BLaER1 (cell line): ENCODE measurements around the gene TMEM72.

Experiments
- H3K27ac ChIP-seq: shearing (Covaris generic); formaldehyde crosslinking; 2 replicates; pipeline ENCODE4 v1.8.1; 2022
- H3K27me3 ChIP-seq: shearing (Covaris generic); formaldehyde crosslinking; 2 replicates; pipeline ENCODE4 v1.8.1; 2022
- H3K36me3 ChIP-seq: shearing (Covaris generic); formaldehyde crosslinking; 2 replicates; pipeline ENCODE4 v1.8.1; 2022
- H3K4me1 ChIP-seq: shearing (Covaris generic); formaldehyde crosslinking; 2 replicates; pipeline ENCODE4 v1.8.1; 2022
- H3K4me2 ChIP-seq: shearing (Covaris generic); formaldehyde crosslinking; 2 replicates; pipeline ENCODE4 v1.8.1; 2022
- H3K4me3 ChIP-seq: shearing (Covaris generic); formaldehyde crosslinking; 2 replicates; pipeline ENCODE4 v1.8.1; 2022
- H3K9ac ChIP-seq: shearing (Covaris generic); formaldehyde crosslinking; 2 replicates; pipeline ENCODE4 v1.8.1; 2022
- H3K9me3 ChIP-seq: shearing (Covaris generic); formaldehyde crosslinking; 2 replicates; pipeline ENCODE4 v1.8.1; 2022
- H4K20me1 ChIP-seq: shearing (Covaris generic); formaldehyde crosslinking; 2 replicates; pipeline ENCODE4 v1.8.1; 2022
- Cebpa-rat ChIP-seq: shearing (Covaris generic); IDR thresholded peaks from 2 replicates; pipeline ENCODE4 v1.8.1; 2022

TMEM72 gene

GRCh38 chr10:44974628-44975430 is 63.7 kb downstream of the TMEM72 start:
- H3K9ac ChIP-seq = peak overlapping the region; percentile 75
- no peak for TF ChIP-seq Cebpa-rat
- peak overlapping the region; percentile 62 for H3K4me3 ChIP-seq
- H3K9me3 ChIP-seq = no peaks in the 10 kb centered on the region
- H3K27me3 ChIP-seq = no peaks in the 10 kb centered on the region
- peaks cover 81% of the 10 kb centered on the region for H3K4me1 ChIP-seq
- H4K20me1 ChIP-seq = peaks cover 23% of the 10 kb centered on the region
- H3K36me3 ChIP-seq = peaks cover 40% of the 10 kb centered on the region
- peak overlapping the region; percentile 98 for H3K4me2 ChIP-seq
- H3K27ac ChIP-seq = peak overlapping the region; percentile 82

GRCh38 chr10:44975431-44976331 is 64.5 kb downstream of the TMEM72 start:
- Histone ChIP-seq H3K9ac (peak overlapping the region; percentile 88), H3K9me3 (no peaks in the 10 kb centered on the region), H3K4me2 (peak overlapping the region; percentile 100), H3K27me3 (no peaks in the 10 kb centered on the region), H3K36me3 (peaks cover 31% of the 10 kb centered on the region), H3K4me1 (peaks cover 89% of the 10 kb centered on the region), H3K4me3 (peak overlapping the region; percentile 80), H3K27ac (peak overlapping the region; percentile 86), H4K20me1 (peaks cover 23% of the 10 kb centered on the region)
- TF ChIP-seq Cebpa-rat = no peak

GRCh38 chr10:44976352-44977198 is 65.4 kb downstream of the TMEM72 start:
- H3K9me3 ChIP-seq = no peaks in the 10 kb centered on the region
- H3K36me3 ChIP-seq = peaks cover 22% of the 10 kb centered on the region
- H4K20me1 ChIP-seq = peaks cover 23% of the 10 kb centered on the region
- H3K9ac ChIP-seq = peak overlapping the region; percentile 88
- H3K4me3 ChIP-seq = peak overlapping the region; percentile 80
- no peaks in the 10 kb centered on the region for H3K27me3 ChIP-seq
- no peak for TF ChIP-seq Cebpa-rat
- peaks cover 97% of the 10 kb centered on the region for H3K4me1 ChIP-seq
- peak overlapping the region; percentile 86 for H3K27ac ChIP-seq
- peak overlapping the region; percentile 100 for H3K4me2 ChIP-seq

GRCh38 chr10:44977287-44978212 is 66.4 kb downstream of the TMEM72 start:
- Histone ChIP-seq H3K4me3 (peak overlapping the region; percentile 80), H3K27ac (peak overlapping the region; percentile 86), H3K9me3 (no peaks in the 10 kb centered on the region), H4K20me1 (peaks cover 23% of the 10 kb centered on the region), H3K36me3 (peaks cover 13% of the 10 kb centered on the region), H3K27me3 (no peaks in the 10 kb centered on the region), H3K4me1 (peaks cover 97% of the 10 kb centered on the region), H3K4me2 (peak overlapping the region; percentile 100), H3K9ac (peak overlapping the region; percentile 88)
- TF ChIP-seq Cebpa-rat = no peak

GRCh38 chr10:44978213-44978569 is 67.1 kb downstream of the TMEM72 start:
- peaks cover 13% of the 10 kb centered on the region for H3K36me3 ChIP-seq
- H3K9me3 ChIP-seq = no peaks in the 10 kb centered on the region
- H4K20me1 ChIP-seq = peaks cover 23% of the 10 kb centered on the region
- peak overlapping the region; percentile 88 for H3K9ac ChIP-seq
- H3K4me2 ChIP-seq = peak overlapping the region; percentile 100
- no peaks in the 10 kb centered on the region for H3K27me3 ChIP-seq
- peak overlapping the region; percentile 80 for H3K4me3 ChIP-seq
- H3K27ac ChIP-seq = peak overlapping the region; percentile 86
- peaks cover 97% of the 10 kb centered on the region for H3K4me1 ChIP-seq
- no peak for TF ChIP-seq Cebpa-rat

GRCh38 chr10:44978570-44979280 is 67.6 kb downstream of the TMEM72 start, which contains the start of gene DEPP1:
Gene DEPP1, minus strand, starts transcription at chr10:44978809. Its CDS starts 779 bp downstream, at chr10:44978030.
- Histone ChIP-seq H3K27ac (peak within 1 kb of the TSS; percentile 86), H3K4me3 (peak within 1 kb of the TSS; percentile 80), H3K4me2 (peak within 1 kb of the TSS; percentile 100), H3K9me3 (no peaks in the 10 kb centered on the region), H3K9ac (peak within 1 kb of the TSS; percentile 88), H3K36me3 (peaks cover 13% of the 10 kb centered on the region), H3K27me3 (no peaks in the 10 kb centered on the region), H4K20me1 (peaks cover 23% of the 10 kb centered on the region), H3K4me1 (peaks cover 97% of the 10 kb centered on the region)
- no peak for TF ChIP-seq Cebpa-rat

GRCh38 chr10:44979281-44980191 is 68.4 kb downstream of the TMEM72 start:
- Histone ChIP-seq H4K20me1 (peaks cover 23% of the 10 kb centered on the region), H3K9me3 (no peaks in the 10 kb centered on the region), H3K27ac (peak overlapping the region; percentile 86), H3K4me1 (peaks cover 97% of the 10 kb centered on the region), H3K27me3 (no peaks in the 10 kb centered on the region), H3K4me2 (peak overlapping the region; percentile 100), H3K4me3 (peak overlapping the region; percentile 80; the same call in 1 of the 2 replicates), H3K36me3 (peaks cover 13% of the 10 kb centered on the region), H3K9ac (peak overlapping the region; percentile 88)
- no peak for TF ChIP-seq Cebpa-rat
